GM13976 (cell line): Measurements from ENCODE around the gene TMPRSS11D.

Experiments used
- DNase-seq: peaks from one replicate; pipeline ENCODE4 v3.0.0; 2012; ENCODE audit warnings: low spot score
- in situ Hi-C: fragments of 300-500 bp; cut with MboI; formaldehyde crosslinking; loops from one replicate; pipeline ENCODE4 v1.12.0; 2022; ENCODE audit warnings: low sequenced_read_pairs, mixed read lengths, inconsistent platforms; ENCODE audit not compliant: unreplicated experiment
- TF ChIP-seq, protein P1 (sequence below): IDR thresholded peaks from 2 replicates; pipeline ENCODE4 v1.5.1; 2012; ENCODE audit warnings: borderline replicate concordance, mild to moderate bottlenecking; ENCODE audit not compliant: insufficient read depth; ENCODE audit errors: extremely low read depth, missing control alignments, control extremely low read depth

Gene TMPRSS11D

GRCh38 chr4:67894659-67895058 is 10.9 kb upstream of the TMPRSS11D start:
- TF ChIP-seq, protein P1, sequence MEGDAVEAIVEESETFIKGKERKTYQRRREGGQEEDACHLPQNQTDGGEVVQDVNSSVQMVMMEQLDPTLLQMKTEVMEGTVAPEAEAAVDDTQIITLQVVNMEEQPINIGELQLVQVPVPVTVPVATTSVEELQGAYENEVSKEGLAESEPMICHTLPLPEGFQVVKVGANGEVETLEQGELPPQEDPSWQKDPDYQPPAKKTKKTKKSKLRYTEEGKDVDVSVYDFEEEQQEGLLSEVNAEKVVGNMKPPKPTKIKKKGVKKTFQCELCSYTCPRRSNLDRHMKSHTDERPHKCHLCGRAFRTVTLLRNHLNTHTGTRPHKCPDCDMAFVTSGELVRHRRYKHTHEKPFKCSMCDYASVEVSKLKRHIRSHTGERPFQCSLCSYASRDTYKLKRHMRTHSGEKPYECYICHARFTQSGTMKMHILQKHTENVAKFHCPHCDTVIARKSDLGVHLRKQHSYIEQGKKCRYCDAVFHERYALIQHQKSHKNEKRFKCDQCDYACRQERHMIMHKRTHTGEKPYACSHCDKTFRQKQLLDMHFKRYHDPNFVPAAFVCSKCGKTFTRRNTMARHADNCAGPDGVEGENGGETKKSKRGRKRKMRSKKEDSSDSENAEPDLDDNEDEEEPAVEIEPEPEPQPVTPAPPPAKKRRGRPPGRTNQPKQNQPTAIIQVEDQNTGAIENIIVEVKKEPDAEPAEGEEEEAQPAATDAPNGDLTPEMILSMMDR = no peak
- in situ Hi-C loops = no loop called here
- DNase-seq = no peak

DNA sequence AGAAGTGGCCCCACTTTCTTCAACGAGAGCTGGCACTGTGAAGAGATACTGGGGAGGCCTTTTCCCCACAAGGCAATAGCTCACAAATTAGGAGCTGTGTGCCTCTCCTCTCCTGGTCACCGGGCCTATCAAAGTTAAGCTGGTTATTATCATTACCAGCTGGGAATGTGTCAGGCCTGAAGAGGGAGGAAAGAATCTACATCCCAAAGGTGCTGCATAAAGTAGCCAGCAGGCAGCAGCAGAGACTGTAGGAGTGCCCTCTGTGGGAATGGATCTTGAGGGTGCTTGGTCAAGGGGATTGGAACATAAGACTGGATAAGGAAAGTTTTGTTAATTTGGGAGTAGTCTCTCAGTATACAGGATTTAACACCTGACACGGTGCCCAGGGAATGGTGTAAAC is 9.1 kb upstream of the TMPRSS11D start:
- no peak for DNase-seq
- in situ Hi-C loops = no loop called here
- TF ChIP-seq, protein P1 = no peak

GRCh38 chr4:67892253-67892652 is 8.5 kb upstream of the TMPRSS11D start:
- TF ChIP-seq, protein P1 = no peak
- no peak for DNase-seq
- in situ Hi-C loops = no loop called here

GRCh38 chr4:67891645-67892044 is 7.8 kb upstream of the TMPRSS11D start:
- no peak for DNase-seq
- TF ChIP-seq, protein P1 = no peak
- in situ Hi-C loops = no loop called here

DNA sequence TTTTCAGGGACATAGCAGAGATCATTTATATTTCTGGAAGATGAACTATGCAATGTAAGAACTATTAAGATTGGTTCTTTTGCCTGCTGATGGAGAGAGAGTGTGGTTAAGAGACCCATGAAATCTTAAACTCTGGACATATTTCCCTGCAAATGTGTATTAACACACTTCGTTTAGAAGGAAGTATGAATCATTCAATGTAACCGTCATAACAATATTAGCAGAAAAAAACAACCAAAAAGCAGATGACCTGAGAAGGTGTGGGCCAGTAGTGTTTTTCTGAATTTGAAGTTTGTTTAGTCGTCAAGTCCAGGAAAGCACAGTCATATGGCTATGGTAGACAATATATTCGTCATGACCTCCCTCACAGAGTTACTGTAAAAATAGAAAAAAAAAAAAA is 2.5 kb upstream of the TMPRSS11D start:
- in situ Hi-C loops = no loop called here
- DNase-seq = no peak
- TF ChIP-seq, protein P1 = no peak

DNA sequence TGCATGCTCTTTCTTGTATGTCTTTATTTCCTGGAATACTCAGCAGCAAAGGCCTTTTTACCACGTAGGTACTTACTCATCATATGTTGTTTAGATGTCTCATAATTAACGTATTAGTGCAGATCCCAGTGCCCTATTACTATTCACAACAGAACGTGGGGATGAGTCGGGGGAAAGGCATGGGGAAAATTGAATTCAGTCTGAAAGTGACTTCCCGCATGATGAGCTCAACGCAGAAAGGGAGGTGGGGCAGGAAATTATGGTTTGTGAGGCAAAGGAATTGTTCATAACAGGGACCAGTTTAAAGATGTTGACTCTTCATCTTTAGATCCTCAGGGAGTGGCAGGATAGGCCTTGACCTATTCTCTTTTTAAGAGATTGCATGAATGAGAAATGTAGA is 2.0 kb upstream of the TMPRSS11D start:
- TF ChIP-seq, protein P1 = no peak
- in situ Hi-C loops = no loop called here
- DNase-seq = no peak

- in situ Hi-C loops = no loop called here
- DNase-seq = no peak
- TF ChIP-seq, protein P1 = no peak
Measured at GRCh38 chr4:67884701-67885100, 899 bp upstream of the TMPRSS11D start.
